Fibroblast of lung (primary cell): ENCODE data around the gene IRAK1. TPM values are rescaled to one million over a fixed set of nuclear protein-coding genes. Genes with fewer than 3 reads are reported as not detected.

Experiments used
- DNase-seq, 2 donors: peaks; one replicate each; pipeline versions ENCODE4 v3.0.0 to v3.0.0-alpha.2; 2010; ENCODE audit warnings: low read depth in 2 of 2
- H2AFZ ChIP-seq: 2 replicates; pipeline ENCODE4 v1.5.1; 2012; ENCODE audit warnings: low read length, control low read depth, inconsistent platforms
- H3K27ac ChIP-seq: 2 replicates; pipeline ENCODE4 v1.5.1; 2011; ENCODE audit warnings: low read length, control low read depth; ENCODE audit not compliant: insufficient read depth
- H3K27me3 ChIP-seq: 2 replicates; pipeline ENCODE4 v1.5.1; 2011; ENCODE audit warnings: mild to moderate bottlenecking, low read length; ENCODE audit not compliant: control insufficient read depth, insufficient read depth
- H3K36me3 ChIP-seq: 2 replicates; pipeline ENCODE4 v1.5.1; 2011; ENCODE audit warnings: low read length; ENCODE audit not compliant: control insufficient read depth, insufficient read depth
- H3K4me1 ChIP-seq: 2 replicates; pipeline ENCODE4 v1.5.1; 2011; ENCODE audit warnings: low read length; ENCODE audit not compliant: control insufficient read depth, insufficient read depth; ENCODE audit errors: extremely low read depth
- H3K4me2 ChIP-seq: 2 replicates; pipeline ENCODE4 v1.5.1; 2011; ENCODE audit warnings: low read length, control low read depth; ENCODE audit not compliant: insufficient read depth; ENCODE audit errors: extremely low read depth
- H3K4me3 ChIP-seq, 4 experiments: fragments of 200-600 bp in 1 of 4; sonication (generic) in 1 of 4; replicated peaks in 1 of 4; 2 replicates each; pipeline ENCODE4 v1.5.1; 2011 to 2016; ENCODE audit warnings: low read length in 4 of 4, low read depth in 3 of 4, mild to moderate bottlenecking in 3 of 4, control low read depth in 2 of 4, inconsistent platforms in 1 of 4, mixed read lengths in 1 of 4; ENCODE audit not compliant: insufficient read depth in 1 of 4; ENCODE audit errors: control extremely low read depth in 1 of 4
- H3K79me2 ChIP-seq: 2 replicates; pipeline ENCODE4 v1.5.1; 2012; ENCODE audit warnings: mild to moderate bottlenecking, low read length, inconsistent platforms; ENCODE audit not compliant: control insufficient read depth, insufficient read depth
- H3K9ac ChIP-seq: 2 replicates; pipeline ENCODE4 v1.5.1; 2011; ENCODE audit warnings: mild to moderate bottlenecking, low read length, control low read depth; ENCODE audit not compliant: insufficient read depth
- H3K9me3 ChIP-seq: 2 replicates; pipeline ENCODE4 v1.5.1; 2012; ENCODE audit warnings: low read depth, low read length; ENCODE audit not compliant: control insufficient read depth, insufficient read depth
- H4K20me1 ChIP-seq: 2 replicates; pipeline ENCODE4 v1.5.1; 2011; ENCODE audit warnings: low read length; ENCODE audit not compliant: control insufficient read depth, insufficient read depth; ENCODE audit errors: extremely low read depth
- CTCF ChIP-seq, 2 donors: IDR thresholded peaks in 1 of 2; conservative IDR thresholded peaks in 1 of 2; 1 replicate in 1 of 2; 2 replicates in 1 of 2; pipeline ENCODE4 v1.5.1; 2011 to 2012; ENCODE audit warnings: low read length in 2 of 2, control low read depth in 1 of 2, inconsistent platforms in 1 of 2, low read depth in 1 of 2, mild to moderate bottlenecking in 1 of 2
- EZH2 ChIP-seq: IDR thresholded peaks from 2 replicates; pipeline ENCODE4 v1.5.1; 2012; ENCODE audit warnings: low read length, control low read depth, mild to moderate bottlenecking; ENCODE audit errors: missing control alignments
- polyA plus RNA-seq, 2 donors: library from polyadenylated mRNA; depleted of rRNA in 1 of 2; stranded (reverse) in 1 of 2; unstranded in 1 of 2; fragments of >200 nt; gene quantifications; 2 replicates each; pipeline ENCODE4 v1.2.1, GENCODE V29; 2011 to 2012; ENCODE audit warnings: missing spikeins in 1 of 2
- total RNA-seq: library from RNA; depleted of rRNA; stranded (reverse); fragments of >200 nt; gene quantifications from 2 replicates; pipeline ENCODE4 v1.2.1, GENCODE V29; 2014

IRAK1 gene
- total and polyA plus RNA-seq, 2 donors (not counting 1 experiment from before 2014, with no cell fraction given), result 25.9 to 65.9 TPM

- DNase-seq, result no peak
- no peaks in the 10 kb centered on the region for H4K20me1 ChIP-seq
- no peaks in the 10 kb centered on the region for H3K36me3 ChIP-seq
- H3K4me2 ChIP-seq, result no peak overlapping the region
- H3K27me3 ChIP-seq, result no peaks in the 10 kb centered on the region
- H3K9me3 ChIP-seq, result no peaks in the 10 kb centered on the region
- TF ChIP-seq CTCF (conservative IDR thresholded peaks at IDR 0.05 in 1 of 2, IDR thresholded peaks at IDR 0.05 in 1 of 2; ENCODE audit: low read depth in 1 of 2, low read length in 2 of 2) (no peak), EZH2 (no peak)
- no peak overlapping the region for H2AFZ ChIP-seq
- no peak overlapping the region for H3K27ac ChIP-seq
- H3K9ac ChIP-seq, result no peak overlapping the region
- no peaks in the 10 kb centered on the region for H3K4me1 ChIP-seq
- H3K4me3 ChIP-seq, result no peak overlapping the region
- peaks cover 35% of the 10 kb centered on the region for H3K79me2 ChIP-seq
These were observed 39.5 kb upstream of the IRAK1 start for GRCh38 chrX:154059231-154059630.

GRCh38 chrX:154058214-154058997, 38.7 kb upstream of the IRAK1 start:
- Histone ChIP-seq H2AFZ (no peak overlapping the region), H4K20me1 (no peaks in the 10 kb centered on the region), H3K36me3 (no peaks in the 10 kb centered on the region), H3K27me3 (no peaks in the 10 kb centered on the region), H3K79me2 (peaks cover 28% of the 10 kb centered on the region), H3K4me2 (no peak overlapping the region), H3K4me1 (no peaks in the 10 kb centered on the region), H3K9me3 (no peaks in the 10 kb centered on the region), H3K27ac (no peak overlapping the region), H3K4me3 (no peak overlapping the region), H3K9ac (no peak overlapping the region)
- TF ChIP-seq CTCF (conservative IDR thresholded peaks at IDR 0.05 in 1 of 2, IDR thresholded peaks at IDR 0.05 in 1 of 2; ENCODE audit: low read depth in 1 of 2, low read length in 2 of 2), result no peak
- no peak for TF ChIP-seq EZH2
- no peak for DNase-seq

GRCh38 chrX:154057791-154058190, 38.1 kb upstream of the IRAK1 start:
- H3K9ac ChIP-seq, result no peak overlapping the region
- H3K9me3 ChIP-seq, result no peaks in the 10 kb centered on the region
- H3K27me3 ChIP-seq, result no peaks in the 10 kb centered on the region
- H4K20me1 ChIP-seq, result no peaks in the 10 kb centered on the region
- TF ChIP-seq CTCF (conservative IDR thresholded peaks at IDR 0.05 in 1 of 2, IDR thresholded peaks at IDR 0.05 in 1 of 2; ENCODE audit: low read depth in 1 of 2, low read length in 2 of 2), result no peak
- no peak for TF ChIP-seq EZH2
- H3K4me3 ChIP-seq, result no peak overlapping the region
- no peak overlapping the region for H3K27ac ChIP-seq
- H3K4me1 ChIP-seq, result no peaks in the 10 kb centered on the region
- H3K79me2 ChIP-seq, result peaks cover 28% of the 10 kb centered on the region
- H2AFZ ChIP-seq, result no peak overlapping the region
- no peaks in the 10 kb centered on the region for H3K36me3 ChIP-seq
- no peak overlapping the region for H3K4me2 ChIP-seq
- no peak for DNase-seq
